Caco-2 (cell line): ENCODE measurements around the gene TEK. TPM values are rescaled to one million over a fixed set of nuclear protein-coding genes. Genes with fewer than 3 reads are reported as not detected.

Source experiments
- BruUV-seq: library from RNA; stranded (reverse); fragments of 400-500 nt; replicated peaks from 2 replicates; lab custom pipeline; 2021; lab: Mats Ljungman, UMichigan
- CTCF ChIA-PET: fragments of 300-600 bp; sonication (Branson Sonifier 250); formaldehyde crosslinking; loops from one replicate; lab custom pipeline; 2022; ENCODE audit warnings: antibody characterized with exemption; lab: Charles Lee
- POLR2A ChIA-PET: fragments of 300-600 bp; sonication (Branson Sonifier 250); formaldehyde crosslinking; loops from one replicate; lab custom pipeline; 2022; ENCODE audit warnings: antibody characterized with exemption; lab: Charles Lee
- DNase-seq, 2 experiments: peaks; one replicate each; pipeline versions ENCODE4 v3.0.0 to v3.0.0-alpha.2; 2020 to 2022
- H3K27me3 ChIP-seq: replicated peaks from 2 replicates; pipeline ENCODE4 v1.6.0; 2011; ENCODE audit warnings: low read length; ENCODE audit not compliant: control insufficient read depth, insufficient read depth
- H3K36me3 ChIP-seq: 2 replicates; pipeline ENCODE4 v1.5.1; 2011; ENCODE audit warnings: low read length; ENCODE audit not compliant: control insufficient read depth, insufficient read depth
- H3K4me1 ChIP-seq: fragments of 250-450 bp; sonication (Bioruptor Pico); 2 replicates; pipeline ENCODE4 v1.5.1; 2020; ENCODE audit warnings: mild to moderate bottlenecking
- H3K4me3 ChIP-seq: 2 replicates; pipeline ENCODE4 v1.5.1; 2011; ENCODE audit warnings: low read depth, mild to moderate bottlenecking, control low read depth, low read length
- H3K9me3 ChIP-seq: fragments of 250-450 bp; sonication (Bioruptor Pico); 2 replicates; pipeline ENCODE4 v1.5.1; 2020; ENCODE audit warnings: mild to moderate bottlenecking, moderate library complexity
- H3K27ac Mint-ChIP-seq: one replicate; pipeline ENCODE4 v1.8.0; 2022; ENCODE audit warnings: mixed read lengths; ENCODE audit not compliant: unreplicated experiment
- H3K27me3 Mint-ChIP-seq: one replicate; pipeline ENCODE4 v1.8.0; 2022; ENCODE audit warnings: mixed read lengths; ENCODE audit not compliant: insufficient read depth, unreplicated experiment
- H3K36me3 Mint-ChIP-seq: one replicate; pipeline ENCODE4 v1.8.0; 2022; ENCODE audit warnings: mild to moderate bottlenecking, mixed read lengths; ENCODE audit not compliant: insufficient read depth, unreplicated experiment
- H3K4me1 Mint-ChIP-seq: one replicate; pipeline ENCODE4 v1.8.0; 2022; ENCODE audit warnings: low read depth, mixed read lengths; ENCODE audit not compliant: unreplicated experiment
- H3K4me3 Mint-ChIP-seq: one replicate; pipeline ENCODE4 v1.8.0; 2022; ENCODE audit warnings: mild to moderate bottlenecking, moderate library complexity, mixed read lengths; ENCODE audit not compliant: unreplicated experiment
- H3K9me3 Mint-ChIP-seq: one replicate; pipeline ENCODE4 v1.8.0; 2022; ENCODE audit warnings: mixed read lengths; ENCODE audit not compliant: unreplicated experiment
- intact Hi-C: fragments of 100-400 bp; cut with micrococcal nuclease; formaldehyde crosslinking; loops from one replicate; pipeline ENCODE4 v1.10.0; 2022; ENCODE audit not compliant: unreplicated experiment
- total RNA-seq: library from RNA; stranded (reverse); gene quantifications from 2 replicates; pipeline ENCODE4 v1.2.3, GENCODE V29; 2022
- TF ChIP-seq, protein P1 (sequence below), 2 experiments: fragments of 200-600 bp in 1 of 2; IDR thresholded peaks; 1 replicate in 1 of 2; 2 replicates in 1 of 2; pipeline versions ENCODE4 v1.5.1 to v1.8.0; 2011 to 2022; ENCODE audit warnings: antibody characterized with exemption in 1 of 2, control low read depth in 1 of 2, inconsistent platforms in 1 of 2, low read depth in 1 of 2, low read length in 1 of 2, mild to moderate bottlenecking in 1 of 2, moderate library complexity in 1 of 2; ENCODE audit not compliant: insufficient read depth in 1 of 2, severe bottlenecking in 1 of 2, unreplicated experiment in 1 of 2

TEK gene
- total RNA-seq, 1 experiment from 2014 or later = not detected

DNA sequence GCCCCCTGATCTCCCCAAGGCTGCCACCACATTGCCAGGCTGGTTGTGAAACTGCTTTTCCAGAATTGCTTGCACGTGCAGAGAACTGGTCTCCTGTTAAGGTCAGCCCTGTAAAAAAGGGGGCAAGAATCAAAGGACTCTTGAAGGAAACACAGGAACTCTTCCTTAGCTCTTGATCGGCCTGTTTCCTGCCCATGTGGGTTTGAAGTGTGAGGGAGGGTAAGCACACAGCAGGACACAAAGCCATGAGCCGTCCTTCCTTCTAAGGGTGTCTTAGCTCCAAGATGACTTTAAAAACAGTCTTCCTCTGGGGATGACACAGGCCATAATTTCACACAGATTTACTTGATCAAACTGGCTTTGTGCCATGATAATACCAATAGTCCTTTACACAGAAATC lies 36.1 kb downstream of the TEK start:
- Histone ChIP-seq H3K36me3 (no peaks in the 10 kb centered on the region), H3K4me1 (no peaks in the 10 kb centered on the region), H3K9me3 (no peaks in the 10 kb centered on the region), H3K27me3 (no peaks in the 10 kb centered on the region), H3K4me3 (no peak overlapping the region)
- Mint-ChIP-seq H3K27me3 (peaks cover 6% of the 10 kb centered on the region), H3K4me1 (no peaks in the 10 kb centered on the region), H3K27ac (no peak overlapping the region), H3K9me3 (no peaks in the 10 kb centered on the region), H3K4me3 (no peak overlapping the region), H3K36me3 (no peaks in the 10 kb centered on the region)
- no peak for DNase-seq
- TF ChIP-seq, protein P1, sequence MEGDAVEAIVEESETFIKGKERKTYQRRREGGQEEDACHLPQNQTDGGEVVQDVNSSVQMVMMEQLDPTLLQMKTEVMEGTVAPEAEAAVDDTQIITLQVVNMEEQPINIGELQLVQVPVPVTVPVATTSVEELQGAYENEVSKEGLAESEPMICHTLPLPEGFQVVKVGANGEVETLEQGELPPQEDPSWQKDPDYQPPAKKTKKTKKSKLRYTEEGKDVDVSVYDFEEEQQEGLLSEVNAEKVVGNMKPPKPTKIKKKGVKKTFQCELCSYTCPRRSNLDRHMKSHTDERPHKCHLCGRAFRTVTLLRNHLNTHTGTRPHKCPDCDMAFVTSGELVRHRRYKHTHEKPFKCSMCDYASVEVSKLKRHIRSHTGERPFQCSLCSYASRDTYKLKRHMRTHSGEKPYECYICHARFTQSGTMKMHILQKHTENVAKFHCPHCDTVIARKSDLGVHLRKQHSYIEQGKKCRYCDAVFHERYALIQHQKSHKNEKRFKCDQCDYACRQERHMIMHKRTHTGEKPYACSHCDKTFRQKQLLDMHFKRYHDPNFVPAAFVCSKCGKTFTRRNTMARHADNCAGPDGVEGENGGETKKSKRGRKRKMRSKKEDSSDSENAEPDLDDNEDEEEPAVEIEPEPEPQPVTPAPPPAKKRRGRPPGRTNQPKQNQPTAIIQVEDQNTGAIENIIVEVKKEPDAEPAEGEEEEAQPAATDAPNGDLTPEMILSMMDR (IDR thresholded peaks at IDR 0.05; ENCODE audit: insufficient read depth in 1 of 2, low read depth in 1 of 2, low read length in 1 of 2, severe bottlenecking in 1 of 2, unreplicated experiment in 1 of 2) = no peak
- intact Hi-C loops = no loop called here
- ChIA-PET POLR2A (no interaction called here), CTCF (no interaction called here)
- no TSS peak for BruUV-seq

DNA sequence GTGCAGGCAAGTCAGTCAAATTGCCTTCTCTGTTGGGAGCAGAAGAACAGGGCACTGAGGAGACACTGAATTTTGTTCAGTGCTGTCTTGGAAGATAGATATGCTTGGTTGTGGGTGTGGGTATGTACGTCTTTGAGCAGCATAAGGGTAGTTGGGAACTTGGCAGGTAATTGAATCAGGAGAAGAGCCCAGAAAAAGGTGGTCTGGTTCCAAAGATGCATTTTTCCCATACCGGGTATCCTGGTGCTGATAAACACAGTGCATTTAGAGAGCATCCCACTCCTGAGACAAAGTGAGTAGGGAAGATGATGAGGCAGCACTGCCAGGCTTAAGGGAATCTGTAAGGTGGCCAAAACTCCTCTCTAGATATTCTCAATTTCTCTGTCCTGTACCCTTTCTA lies 40.6 kb downstream of the TEK start:
- DNase-seq = no peak
- ChIA-PET POLR2A (no interaction called here), CTCF (no interaction called here)
- intact Hi-C loops = no loop called here
- H3K27me3 Mint-ChIP-seq = peaks cover 2% of the 10 kb centered on the region
- Histone ChIP-seq H3K4me3 (no peak overlapping the region), H3K4me1 (no peaks in the 10 kb centered on the region), H3K27me3 (no peaks in the 10 kb centered on the region), H3K36me3 (no peaks in the 10 kb centered on the region), H3K9me3 (no peaks in the 10 kb centered on the region)
- no peak overlapping the region for H3K4me3 Mint-ChIP-seq
- H3K27ac Mint-ChIP-seq = no peak overlapping the region
- H3K36me3 Mint-ChIP-seq = no peaks in the 10 kb centered on the region
- H3K9me3 Mint-ChIP-seq = no peaks in the 10 kb centered on the region
- BruUV-seq = no TSS peak
- H3K4me1 Mint-ChIP-seq = no peaks in the 10 kb centered on the region
- TF ChIP-seq, protein P1 (IDR thresholded peaks at IDR 0.05; ENCODE audit: insufficient read depth in 1 of 2, low read depth in 1 of 2, low read length in 1 of 2, severe bottlenecking in 1 of 2, unreplicated experiment in 1 of 2) = no peak

DNA sequence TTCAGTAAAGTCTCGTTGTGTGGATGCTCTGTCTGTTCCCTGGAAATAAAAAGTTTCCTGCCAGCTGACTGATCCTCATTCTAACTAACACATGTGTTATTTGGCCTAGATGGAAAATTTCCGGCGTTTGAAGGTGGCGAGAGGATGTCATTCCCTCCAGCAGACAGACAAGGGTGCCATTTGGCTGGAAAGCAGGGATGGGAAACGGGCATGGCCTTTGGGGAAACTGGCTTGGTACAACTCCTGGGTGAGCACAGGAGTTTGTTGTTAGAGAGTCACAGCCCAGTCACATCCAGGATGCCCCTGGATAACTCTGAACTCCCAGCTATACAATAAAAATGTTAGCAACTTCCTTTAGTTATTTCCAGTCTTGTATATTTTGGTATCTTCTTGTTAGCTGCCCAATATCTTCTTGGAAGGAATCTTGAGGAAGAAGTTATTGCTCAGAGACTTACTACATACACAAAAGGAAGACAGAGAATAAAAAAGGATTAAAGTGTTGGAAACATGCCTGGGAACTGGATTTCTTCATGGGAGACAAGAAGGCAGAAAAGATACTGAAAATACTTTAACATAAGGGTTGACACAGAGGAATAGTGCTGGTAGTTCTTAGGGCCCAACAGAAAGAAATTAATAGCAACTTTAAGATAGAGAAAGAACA lies 41.9 kb downstream of the TEK start:
- no peak overlapping the region for H3K4me3 ChIP-seq
- ChIA-PET POLR2A (no interaction called here), CTCF (no interaction called here)
- intact Hi-C loops = no loop called here
- H3K4me1 ChIP-seq = no peaks in the 10 kb centered on the region
- BruUV-seq = no TSS peak
- no peaks in the 10 kb centered on the region for H3K36me3 ChIP-seq
- H3K4me3 Mint-ChIP-seq = no peak overlapping the region
- no peaks in the 10 kb centered on the region for H3K27me3 ChIP-seq
- H3K27ac Mint-ChIP-seq = no peak overlapping the region
- no peaks in the 10 kb centered on the region for H3K4me1 Mint-ChIP-seq
- H3K27me3 Mint-ChIP-seq = peaks cover 2% of the 10 kb centered on the region
- no peaks in the 10 kb centered on the region for H3K9me3 ChIP-seq
- no peak for DNase-seq
- H3K36me3 Mint-ChIP-seq = no peaks in the 10 kb centered on the region
- TF ChIP-seq, protein P1 (IDR thresholded peaks at IDR 0.05; ENCODE audit: insufficient read depth in 1 of 2, low read depth in 1 of 2, low read length in 1 of 2, severe bottlenecking in 1 of 2, unreplicated experiment in 1 of 2) = no peak
- no peaks in the 10 kb centered on the region for H3K9me3 Mint-ChIP-seq
